Progenitor cell of endocrine pancreas (in vitro differentiated cells): Measurements from ENCODE around the gene TUBGCP6. TPM values are rescaled to one million over a fixed set of nuclear protein-coding genes. Genes with fewer than 3 reads are reported as not detected.

Source experiments
- DNase-seq: peaks from one replicate; pipeline ENCODE4 v3.0.0; 2021; ENCODE audit warnings: low spot score; ENCODE audit not compliant: unreplicated experiment
- H3K27ac Mint-ChIP-seq: 2 replicates; pipeline ENCODE4 v1.8.0; 2021; ENCODE audit warnings: mild to moderate bottlenecking, moderate library complexity, mixed read lengths
- H3K27me3 Mint-ChIP-seq: 2 replicates; pipeline ENCODE4 v1.8.0; 2021; ENCODE audit warnings: mixed read lengths
- H3K36me3 Mint-ChIP-seq: 2 replicates; pipeline ENCODE4 v1.8.0; 2022; ENCODE audit warnings: mixed read lengths; ENCODE audit not compliant: insufficient read depth
- H3K4me1 Mint-ChIP-seq: 2 replicates; pipeline ENCODE4 v1.8.0; 2021; ENCODE audit warnings: low read depth, mixed read lengths
- H3K4me3 Mint-ChIP-seq: 2 replicates; pipeline ENCODE4 v1.8.0; 2021; ENCODE audit warnings: low read depth, mild to moderate bottlenecking, moderate library complexity, mixed read lengths
- H3K9me3 Mint-ChIP-seq: 2 replicates; pipeline ENCODE4 v1.8.0; 2021; ENCODE audit warnings: low read depth, mixed read lengths
- total RNA-seq: library from RNA; stranded (reverse); gene quantifications from 2 replicates; pipeline ENCODE4 v1.2.1, GENCODE V29; 2021
- TF ChIP-seq, protein P1 (sequence below): fragments of 200-600 bp; sonication (generic); IDR thresholded peaks from one replicate; pipeline ENCODE4 v1.5.0; 2021; ENCODE audit warnings: antibody characterized with exemption, mild to moderate bottlenecking; ENCODE audit not compliant: unreplicated experiment

The TUBGCP6 gene
- total RNA-seq, 1 donor from 2014 or later = 70.9 TPM

DNA sequence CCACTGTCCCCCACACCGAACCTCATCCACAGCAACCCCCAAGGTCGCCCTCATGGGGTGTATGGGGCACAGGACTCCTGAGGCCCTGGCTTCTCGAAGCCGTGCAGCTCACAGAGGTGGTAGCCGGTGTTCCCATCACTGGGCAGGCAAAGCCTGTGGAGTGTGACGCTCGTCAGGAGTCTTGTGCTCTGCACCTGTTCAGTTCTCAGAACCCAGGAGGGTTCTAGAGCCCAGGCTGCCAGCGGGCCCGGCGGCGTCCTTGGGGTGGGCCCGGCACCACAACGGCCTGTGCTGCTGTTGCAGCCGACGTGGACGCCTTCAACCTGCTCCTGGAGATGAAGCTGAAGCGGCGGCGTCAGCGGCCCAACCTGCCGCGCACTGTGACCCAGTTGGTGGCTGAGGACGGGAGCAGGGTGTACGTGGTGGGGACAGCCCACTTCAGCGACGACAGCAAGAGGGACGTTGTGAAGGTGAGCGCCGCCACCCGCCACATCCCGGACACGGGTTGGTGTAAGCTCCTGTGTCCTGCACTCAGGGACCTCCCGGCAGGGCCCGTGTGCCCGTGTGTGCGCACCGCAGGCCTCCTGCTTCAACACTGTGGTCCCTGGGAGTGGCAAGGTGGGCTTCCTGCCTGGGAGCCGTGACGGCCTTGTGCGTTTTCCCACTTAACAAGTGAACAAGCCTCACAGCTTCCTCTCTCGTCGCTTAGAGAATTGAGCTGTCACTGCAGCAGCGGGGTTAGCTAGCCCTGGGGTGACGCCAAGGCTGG is 50.6 kb downstream of the TUBGCP6 start:
- no peak for DNase-seq
- no peaks in the 10 kb centered on the region for H3K4me1 Mint-ChIP-seq
- H3K9me3 Mint-ChIP-seq = no peaks in the 10 kb centered on the region
- TF ChIP-seq, protein P1, sequence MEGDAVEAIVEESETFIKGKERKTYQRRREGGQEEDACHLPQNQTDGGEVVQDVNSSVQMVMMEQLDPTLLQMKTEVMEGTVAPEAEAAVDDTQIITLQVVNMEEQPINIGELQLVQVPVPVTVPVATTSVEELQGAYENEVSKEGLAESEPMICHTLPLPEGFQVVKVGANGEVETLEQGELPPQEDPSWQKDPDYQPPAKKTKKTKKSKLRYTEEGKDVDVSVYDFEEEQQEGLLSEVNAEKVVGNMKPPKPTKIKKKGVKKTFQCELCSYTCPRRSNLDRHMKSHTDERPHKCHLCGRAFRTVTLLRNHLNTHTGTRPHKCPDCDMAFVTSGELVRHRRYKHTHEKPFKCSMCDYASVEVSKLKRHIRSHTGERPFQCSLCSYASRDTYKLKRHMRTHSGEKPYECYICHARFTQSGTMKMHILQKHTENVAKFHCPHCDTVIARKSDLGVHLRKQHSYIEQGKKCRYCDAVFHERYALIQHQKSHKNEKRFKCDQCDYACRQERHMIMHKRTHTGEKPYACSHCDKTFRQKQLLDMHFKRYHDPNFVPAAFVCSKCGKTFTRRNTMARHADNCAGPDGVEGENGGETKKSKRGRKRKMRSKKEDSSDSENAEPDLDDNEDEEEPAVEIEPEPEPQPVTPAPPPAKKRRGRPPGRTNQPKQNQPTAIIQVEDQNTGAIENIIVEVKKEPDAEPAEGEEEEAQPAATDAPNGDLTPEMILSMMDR = no peak
- no peaks in the 10 kb centered on the region for H3K27me3 Mint-ChIP-seq
- no peaks in the 10 kb centered on the region for H3K36me3 Mint-ChIP-seq
- H3K4me3 Mint-ChIP-seq = no peak overlapping the region
- H3K27ac Mint-ChIP-seq = no peak overlapping the region

DNA sequence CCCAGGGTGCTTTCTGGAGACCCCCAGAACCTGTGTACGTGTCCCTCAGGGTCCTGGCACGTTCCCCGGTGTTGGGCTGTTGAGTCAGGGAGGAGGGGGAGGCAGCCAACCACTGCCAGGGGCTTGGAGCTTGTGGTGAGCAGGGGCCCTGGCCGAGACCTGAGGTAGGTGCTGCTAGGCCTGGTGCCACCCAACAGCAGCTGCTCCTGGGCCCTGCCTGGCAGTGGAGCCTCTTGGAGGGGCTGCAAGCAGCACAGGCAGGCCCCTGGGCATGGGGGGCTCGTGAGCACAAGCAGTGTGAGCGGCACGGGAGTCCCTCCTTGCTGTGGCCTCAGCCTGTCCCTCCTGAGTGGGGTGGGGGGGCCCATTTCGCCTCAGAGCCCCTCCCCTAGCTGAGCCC is 51.2 kb downstream of the TUBGCP6 start:
- no peaks in the 10 kb centered on the region for H3K27me3 Mint-ChIP-seq
- H3K36me3 Mint-ChIP-seq = no peaks in the 10 kb centered on the region
- H3K4me3 Mint-ChIP-seq = no peak overlapping the region
- TF ChIP-seq, protein P1 = no peak
- H3K4me1 Mint-ChIP-seq = no peaks in the 10 kb centered on the region
- H3K27ac Mint-ChIP-seq = no peak overlapping the region
- DNase-seq = no peak
- H3K9me3 Mint-ChIP-seq = no peaks in the 10 kb centered on the region

DNA sequence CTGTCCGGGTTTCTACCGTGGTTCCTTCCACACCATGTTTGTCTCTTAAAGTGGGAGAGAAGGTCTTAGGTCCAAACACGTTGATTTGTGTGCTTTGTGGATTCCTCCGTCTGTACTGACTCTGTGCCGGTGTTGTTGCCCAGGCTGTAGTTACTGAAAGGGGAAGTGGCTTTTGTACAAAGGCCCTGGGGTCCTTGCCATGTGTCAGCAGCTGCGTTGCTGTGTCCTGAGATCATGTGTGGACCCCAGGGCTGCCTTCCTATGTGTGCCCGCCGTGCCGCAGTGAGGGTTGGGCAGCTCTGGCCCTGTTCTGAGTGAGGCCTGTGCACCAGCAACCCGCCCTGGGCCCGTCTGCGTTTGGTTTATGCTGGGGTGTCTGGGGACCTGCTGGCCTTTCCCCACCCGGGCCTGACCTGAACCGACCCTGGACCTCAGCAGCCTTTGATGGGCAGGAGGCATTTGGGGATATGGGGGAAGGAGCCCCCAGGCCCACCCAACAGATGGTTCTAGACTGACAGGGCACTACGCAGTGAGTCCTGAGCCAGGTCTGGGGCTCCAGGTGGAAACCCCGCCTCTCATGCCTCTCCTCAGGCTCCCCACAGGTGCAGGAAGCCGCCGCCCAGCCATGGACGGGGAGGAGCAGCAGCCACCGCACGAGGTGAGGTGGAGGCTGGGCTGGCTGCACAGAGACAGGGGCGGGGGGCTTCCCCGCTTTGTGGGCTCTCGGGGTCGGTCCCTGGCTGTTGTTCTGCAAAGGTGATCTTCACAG is 52.2 kb downstream of the TUBGCP6 start:
- TF ChIP-seq, protein P1 = no peak
- Mint-ChIP-seq H3K4me1 (no peaks in the 10 kb centered on the region), H3K27ac (no peak overlapping the region), H3K27me3 (no peaks in the 10 kb centered on the region), H3K36me3 (no peaks in the 10 kb centered on the region), H3K4me3 (no peak overlapping the region), H3K9me3 (no peaks in the 10 kb centered on the region)
- DNase-seq = no peak

DNA sequence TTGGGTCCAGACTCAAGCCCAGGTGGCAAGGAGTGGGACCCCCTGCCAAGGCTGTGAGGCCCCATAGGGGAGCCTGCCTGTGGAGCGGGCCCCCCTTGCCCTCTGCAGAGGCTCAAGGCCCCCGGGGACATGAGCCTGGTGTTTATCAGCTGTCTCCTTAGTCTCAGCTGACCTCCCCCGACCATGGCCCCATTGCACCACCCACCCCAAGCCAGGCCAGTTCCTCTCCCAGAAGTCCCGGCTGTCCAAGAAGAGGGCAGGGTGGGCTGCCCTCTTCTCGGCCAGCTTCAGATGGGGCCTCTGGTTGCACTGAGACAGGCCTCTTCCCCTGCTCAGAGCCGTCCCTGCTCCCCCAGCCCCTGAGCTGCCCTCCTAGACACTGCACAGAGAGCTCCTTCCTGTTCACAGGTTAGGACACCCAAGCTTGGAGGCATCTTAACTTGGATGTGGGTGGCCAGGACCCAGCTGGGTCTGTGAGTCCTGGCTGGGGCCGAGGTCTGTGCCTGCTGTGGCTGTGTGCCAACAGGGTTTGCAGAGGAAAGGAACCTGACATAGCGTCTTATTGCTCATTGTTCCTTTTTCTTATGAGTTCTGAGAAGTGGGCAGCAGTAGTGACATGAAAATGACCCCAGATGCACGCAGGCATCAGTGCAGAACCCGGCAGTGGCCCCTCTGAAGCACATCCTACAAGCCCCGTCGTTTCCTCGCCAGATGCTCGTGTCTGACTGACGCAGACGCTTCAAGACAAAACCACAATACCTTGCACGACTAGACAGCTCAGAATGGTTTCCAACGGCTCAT is 53.7 kb downstream of the TUBGCP6 start:
- no peaks in the 10 kb centered on the region for H3K27me3 Mint-ChIP-seq
- TF ChIP-seq, protein P1 = no peak
- H3K4me3 Mint-ChIP-seq = no peak overlapping the region
- H3K4me1 Mint-ChIP-seq = peaks cover 3% of the 10 kb centered on the region
- no peaks in the 10 kb centered on the region for H3K9me3 Mint-ChIP-seq
- H3K36me3 Mint-ChIP-seq = no peaks in the 10 kb centered on the region
- H3K27ac Mint-ChIP-seq = no peak overlapping the region
- DNase-seq = no peak
